ENCODE results near the gene KLHL6.

KLHL6 gene

GRCh38 chr3:183502237-183503181 is 53.0 kb downstream of the KLHL6 start:
- DNase-seq (ENCODE audit: low spot score): no peak

GRCh38 chr3:183500981-183501704 is 54.4 kb downstream of the KLHL6 start:
- DNase-seq (ENCODE audit: low spot score): no peak

- no peak for DNase-seq (ENCODE audit: low spot score)
Measured at GRCh38 chr3:183500319-183500718, 55.2 kb downstream of the KLHL6 start.

- no peak for DNase-seq (ENCODE audit: low spot score)
Measured at GRCh38 chr3:183498634-183499033, 56.9 kb downstream of the KLHL6 start.

GRCh38 chr3:183497313-183497712 is 58.2 kb downstream of the KLHL6 start:
- DNase-seq (ENCODE audit: low spot score): no peak

GRCh38 chr3:183496311-183496710 is 59.2 kb downstream of the KLHL6 start:
- DNase-seq (ENCODE audit: low spot score): no peak

GRCh38 chr3:183494341-183494740 is 61.2 kb downstream of the KLHL6 start:
- DNase-seq (ENCODE audit: low spot score): no peak

GRCh38 chr3:183493296-183494045 is 62.0 kb downstream of the KLHL6 start:
- DNase-seq (ENCODE audit: low spot score): no peak

- DNase-seq (ENCODE audit: low spot score): no peak
Measured at GRCh38 chr3:183492849-183493179, 62.7 kb downstream of the KLHL6 start.

- DNase-seq (ENCODE audit: low spot score): no peak
Measured at GRCh38 chr3:183491923-183492848, 63.3 kb downstream of the KLHL6 start.

GRCh38 chr3:183491109-183491922 is 64.2 kb downstream of the KLHL6 start:
- DNase-seq (ENCODE audit: low spot score): no peak

- DNase-seq (ENCODE audit: low spot score): no peak
Measured at GRCh38 chr3:183490653-183491052, 64.9 kb downstream of the KLHL6 start.

- no peak for DNase-seq (ENCODE audit: low spot score)
Measured at GRCh38 chr3:183490211-183490601, 65.3 kb downstream of the KLHL6 start.

- no peak for DNase-seq (ENCODE audit: low spot score)
Measured at GRCh38 chr3:183489455-183490210, 65.9 kb downstream of the KLHL6 start.

- DNase-seq (ENCODE audit: low spot score): no peak
Measured at GRCh38 chr3:183488343-183488742, 67.2 kb downstream of the KLHL6 start.

GRCh38 chr3:183487896-183488295 is 67.6 kb downstream of the KLHL6 start:
- no peak for DNase-seq (ENCODE audit: low spot score)

GRCh38 chr3:183487016-183487415 is 68.5 kb downstream of the KLHL6 start:
- DNase-seq (ENCODE audit: low spot score): no peak

- DNase-seq (ENCODE audit: low spot score): no peak
Measured at GRCh38 chr3:183486472-183486871, 69.0 kb downstream of the KLHL6 start.

GRCh38 chr3:183485585-183485984 is 69.9 kb downstream of the KLHL6 start:
- DNase-seq (ENCODE audit: low spot score): no peak

GRCh38 chr3:183485093-183485492 is 70.4 kb downstream of the KLHL6 start:
- no peak for DNase-seq (ENCODE audit: low spot score)

All from CD4-positive, alpha-beta T cell treated with Interleukin-6 at 100 ng/mL for 8 hours (primary cell).